ENCODE results near the gene SMPX. TPM values are rescaled to one million over a fixed set of nuclear protein-coding genes. Genes with fewer than 3 reads are reported as not detected.

SMPX gene
- total RNA-seq, 6 experiments from 2014 or later: not detected

GRCh38 chrX:21740329-21741274, 17.3 kb downstream of the SMPX start:
- Mint-ChIP-seq H3K4me1 (ENCODE audit: low read depth) (no peaks in the 10 kb centered on the region), H3K4me3 (no peak overlapping the region), H3K27me3 (ENCODE audit: insufficient read depth) (peaks cover 6% of the 10 kb centered on the region), H3K9me3 (no peaks in the 10 kb centered on the region), H3K27ac (no peak overlapping the region), H3K36me3 (ENCODE audit: low read depth) (no peaks in the 10 kb centered on the region)
- TF ChIP-seq CTCF (IDR thresholded peaks at IDR 0.05): no peak
- no peak for DNase-seq

GRCh38 chrX:21738950-21739287, 19.0 kb downstream of the SMPX start:
- Mint-ChIP-seq H3K4me3 (no peak overlapping the region), H3K27ac (no peak overlapping the region), H3K9me3 (no peaks in the 10 kb centered on the region), H3K36me3 (ENCODE audit: low read depth) (no peaks in the 10 kb centered on the region), H3K27me3 (ENCODE audit: insufficient read depth) (peaks cover 4% of the 10 kb centered on the region; the same call in 1 of the 2 replicates), H3K4me1 (ENCODE audit: low read depth) (no peaks in the 10 kb centered on the region)
- no peak for DNase-seq
- TF ChIP-seq CTCF (IDR thresholded peaks at IDR 0.05): no peak

- no peak overlapping the region for H3K27ac Mint-ChIP-seq
- peaks cover 4% of the 10 kb centered on the region; the same call in 1 of the 2 replicates for H3K27me3 Mint-ChIP-seq (ENCODE audit: insufficient read depth)
- no peaks in the 10 kb centered on the region for H3K9me3 Mint-ChIP-seq
- no peak overlapping the region for H3K4me3 Mint-ChIP-seq
- no peaks in the 10 kb centered on the region for H3K36me3 Mint-ChIP-seq (ENCODE audit: low read depth)
- no peaks in the 10 kb centered on the region for H3K4me1 Mint-ChIP-seq (ENCODE audit: low read depth)
- DNase-seq: no peak
- TF ChIP-seq CTCF (IDR thresholded peaks at IDR 0.05): no peak
Observed at GRCh38 chrX:21738210-21738949, 19.5 kb downstream of the SMPX start.

GRCh38 chrX:21735768-21736127, 22.2 kb downstream of the SMPX start:
- no peak overlapping the region for H3K27ac Mint-ChIP-seq
- no peaks in the 10 kb centered on the region for H3K4me1 Mint-ChIP-seq (ENCODE audit: low read depth)
- H3K4me3 Mint-ChIP-seq: no peak overlapping the region
- TF ChIP-seq CTCF (IDR thresholded peaks at IDR 0.05): no peak
- no peak for DNase-seq
- no peaks in the 10 kb centered on the region for H3K9me3 Mint-ChIP-seq
- H3K36me3 Mint-ChIP-seq (ENCODE audit: low read depth): no peaks in the 10 kb centered on the region
- H3K27me3 Mint-ChIP-seq (ENCODE audit: insufficient read depth): peaks cover 2% of the 10 kb centered on the region; the same call in 1 of the 2 replicates

- no peaks in the 10 kb centered on the region for H3K9me3 Mint-ChIP-seq
- no peak overlapping the region for H3K27ac Mint-ChIP-seq
- H3K4me1 Mint-ChIP-seq (ENCODE audit: low read depth): no peaks in the 10 kb centered on the region
Observed at GRCh38 chrX:21735038-21735767, 22.7 kb downstream of the SMPX start.

More at GRCh38 chrX:21735038-21735767, 22.7 kb downstream of the SMPX start:
- TF ChIP-seq CTCF (IDR thresholded peaks at IDR 0.05): no peak
- no peak for DNase-seq
- H3K27me3 Mint-ChIP-seq (ENCODE audit: insufficient read depth): peaks cover 2% of the 10 kb centered on the region; the same call in 1 of the 2 replicates
- no peak overlapping the region for H3K4me3 Mint-ChIP-seq
- H3K36me3 Mint-ChIP-seq (ENCODE audit: low read depth): no peaks in the 10 kb centered on the region

Measured in HFFc6 (cell line).